ENCODE data around the gene STAT5B.
"Not testable (repeated sequence)": the region's sequence is repeated elsewhere in the genome, so short reads cannot be mapped to it uniquely, and the experiment has no call there.

STAT5B gene

DNA sequence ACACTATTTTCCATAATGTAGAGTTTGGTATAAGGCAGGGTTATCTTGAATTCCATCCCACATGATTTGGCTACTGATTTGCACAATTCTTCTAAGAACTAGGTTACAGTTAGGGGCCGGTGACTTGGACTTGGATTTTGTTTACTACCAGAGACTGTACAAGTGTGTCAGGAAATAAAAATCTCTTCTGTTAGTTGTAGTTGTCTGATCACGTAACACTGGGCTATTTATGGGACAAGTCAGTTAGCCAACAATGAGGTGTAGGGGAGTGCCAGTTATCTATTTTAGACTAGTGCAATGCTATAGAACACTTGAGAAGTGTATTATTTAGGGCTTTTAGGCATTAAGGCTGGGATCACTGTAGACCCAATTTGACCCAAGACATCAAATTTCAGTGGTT is 42.2 kb downstream of the STAT5B start:
- no peak for DNase-seq (ENCODE audit: low read depth in 2 of 2)

DNA sequence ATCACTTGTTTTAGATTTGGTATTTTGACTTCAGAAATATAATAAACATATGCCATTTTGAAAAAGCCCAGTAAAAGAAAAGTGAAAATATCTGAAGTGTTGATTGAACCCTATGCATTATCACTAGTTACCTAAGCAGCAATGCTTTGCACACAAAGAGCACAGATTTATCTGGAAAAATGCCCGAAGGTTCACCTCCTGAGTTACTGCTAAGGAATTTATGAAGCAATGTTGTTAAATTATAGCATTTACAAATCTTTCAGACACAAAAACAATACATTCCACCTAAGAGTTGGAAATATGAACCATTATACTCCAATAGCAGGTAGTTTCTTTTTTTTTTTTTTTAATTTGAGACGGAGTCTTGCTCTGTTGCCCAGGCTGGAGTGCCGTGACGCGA is 43.0 kb downstream of the STAT5B start:
- DNase-seq (ENCODE audit: low read depth in 2 of 2): no peak

DNA sequence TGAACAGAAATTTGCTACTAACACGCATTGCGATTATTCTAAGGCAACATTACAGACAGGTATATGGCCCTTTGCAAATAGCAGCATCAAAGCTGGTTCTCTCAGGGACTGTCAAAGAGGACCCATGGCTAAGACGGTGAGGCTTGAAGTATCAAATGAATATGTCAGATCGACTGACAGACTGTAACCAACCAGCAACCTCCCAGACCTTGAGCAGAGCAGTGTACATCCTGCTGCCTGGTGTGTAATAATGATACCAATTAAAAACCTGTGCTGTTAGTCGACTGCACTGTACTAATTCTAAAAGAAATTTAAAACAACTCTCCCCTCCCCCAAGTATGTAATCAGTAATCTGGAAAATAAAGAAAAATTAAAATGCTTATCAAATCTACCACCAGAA is 46.0 kb downstream of the STAT5B start:
- no peak for DNase-seq (ENCODE audit: low read depth in 2 of 2)

DNA sequence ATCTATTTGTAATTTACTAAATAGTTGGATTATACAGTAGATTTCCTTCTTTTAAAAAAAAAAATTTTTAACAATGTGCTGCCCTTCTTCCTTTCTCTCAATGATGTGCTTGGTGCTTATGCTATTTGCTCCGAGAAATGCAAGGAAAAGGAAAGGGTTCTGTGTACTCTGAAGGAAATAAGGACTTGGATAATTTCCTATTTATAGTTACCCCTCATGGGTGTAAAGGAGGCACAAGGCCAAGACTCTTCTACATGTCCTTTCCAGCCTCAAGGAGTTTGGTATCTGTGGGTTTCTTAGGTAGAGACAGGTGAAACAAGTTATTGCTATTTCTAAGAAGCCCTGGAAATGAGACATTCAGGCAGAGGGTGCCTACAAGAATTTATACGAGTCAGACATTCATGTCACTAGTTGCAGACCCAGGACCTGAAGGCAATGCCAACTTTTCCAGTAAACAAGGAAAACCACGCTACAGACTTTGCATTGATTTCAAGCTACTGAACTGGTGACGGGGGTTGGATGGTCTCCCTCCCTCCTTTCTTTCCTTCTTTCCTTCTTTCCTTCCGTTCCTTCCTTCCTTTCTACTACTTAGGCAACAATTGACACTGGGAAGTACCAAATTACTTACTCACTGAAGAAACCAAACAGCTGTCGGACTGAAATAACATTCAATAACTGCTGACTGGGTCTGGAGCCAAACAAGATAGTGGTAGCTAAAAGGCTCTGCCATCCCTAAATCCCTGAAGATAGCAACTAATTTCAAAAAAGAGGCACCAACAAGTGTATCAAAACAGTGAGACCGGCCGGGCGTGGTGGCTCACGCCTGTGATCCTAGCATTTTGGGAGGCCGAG is 48.1 kb downstream of the STAT5B start:
- DNase-seq (ENCODE audit: low read depth in 2 of 2): no peak

DNA sequence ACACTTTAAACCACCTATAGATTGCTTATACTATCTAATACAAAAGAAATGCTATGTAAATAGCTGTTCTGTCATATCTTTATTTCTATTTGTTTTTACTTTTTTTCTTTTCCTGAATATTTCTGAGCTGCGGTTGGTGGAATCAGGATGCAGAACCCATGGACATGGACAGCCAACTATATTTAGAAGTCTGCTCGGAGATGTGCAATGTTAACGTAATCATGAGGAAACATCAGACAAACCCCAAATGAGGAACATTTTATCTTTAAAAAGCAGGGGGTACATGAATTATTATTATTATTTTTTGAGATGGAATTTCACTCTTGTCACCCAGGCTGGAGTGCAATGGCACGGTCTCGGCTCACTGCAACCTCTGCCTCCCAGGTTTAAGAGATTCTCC is 50.5 kb downstream of the STAT5B start:
- no peak for DNase-seq (ENCODE audit: low read depth in 2 of 2)

DNA sequence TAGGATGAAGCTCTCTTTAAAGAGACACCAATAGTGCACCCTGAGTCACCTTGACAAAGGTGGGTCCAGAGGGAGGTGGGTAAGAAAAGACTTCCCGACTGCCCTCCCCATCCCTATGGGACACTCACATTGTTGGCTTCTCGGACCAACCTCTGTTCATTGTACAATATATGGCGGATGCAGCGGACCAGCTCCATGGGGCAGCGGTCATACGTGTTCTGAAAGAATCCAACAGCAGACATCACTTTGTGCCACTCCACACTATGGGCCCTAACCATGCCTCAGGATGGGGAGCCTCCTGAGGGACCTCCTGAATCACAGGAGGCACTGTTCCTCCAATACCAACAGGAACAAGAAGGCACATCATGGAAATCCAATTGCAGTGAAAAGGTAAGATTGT is 51.5 kb downstream of the STAT5B start:
- no peak for DNase-seq (ENCODE audit: low read depth in 2 of 2)

DNA sequence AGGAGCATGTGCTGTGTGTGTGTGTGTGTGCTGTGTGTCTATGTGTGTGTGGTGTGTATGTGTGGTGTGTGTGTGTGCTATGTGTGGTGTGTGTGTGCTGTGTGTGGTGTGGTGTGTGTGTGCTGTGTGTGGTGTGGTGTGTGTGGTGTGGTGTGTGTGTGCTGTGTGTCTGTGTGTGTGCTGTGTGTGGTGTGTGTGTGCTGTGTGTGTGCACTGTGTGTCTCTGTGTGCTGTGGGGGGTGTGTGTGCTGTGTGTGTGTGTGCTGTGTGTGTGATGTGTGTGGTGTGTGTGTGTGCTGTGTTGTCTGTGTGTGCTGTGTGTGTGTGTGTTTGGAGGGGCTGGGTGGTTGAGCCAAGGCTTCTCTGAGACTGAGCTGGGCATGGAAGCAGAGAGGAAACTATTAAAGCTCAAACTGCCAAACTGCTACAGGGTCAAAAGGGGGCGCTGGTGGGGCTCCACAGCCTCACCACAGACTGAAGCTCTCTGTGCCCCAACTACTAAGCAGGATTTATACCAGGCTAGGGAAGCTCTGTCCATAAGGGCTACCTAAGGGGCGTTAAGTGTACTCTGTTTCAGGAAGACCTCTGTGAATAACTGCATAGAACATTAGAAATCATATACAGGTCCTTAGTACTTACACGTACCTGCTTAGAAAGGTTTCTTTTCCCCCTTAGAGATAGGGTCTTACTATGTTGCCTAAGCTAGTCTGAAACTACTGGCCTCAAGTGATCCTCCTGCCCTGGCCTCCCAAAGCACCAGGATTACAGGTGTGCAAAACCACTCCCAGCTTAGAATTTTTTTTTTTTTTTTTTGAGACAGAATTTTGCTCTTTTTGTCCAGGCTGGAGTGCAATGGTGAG is 54.1 kb downstream of the STAT5B start:
- DNase-seq (ENCODE audit: low read depth in 2 of 2): peak in 1 of 2 donors; percentile 25

DNA sequence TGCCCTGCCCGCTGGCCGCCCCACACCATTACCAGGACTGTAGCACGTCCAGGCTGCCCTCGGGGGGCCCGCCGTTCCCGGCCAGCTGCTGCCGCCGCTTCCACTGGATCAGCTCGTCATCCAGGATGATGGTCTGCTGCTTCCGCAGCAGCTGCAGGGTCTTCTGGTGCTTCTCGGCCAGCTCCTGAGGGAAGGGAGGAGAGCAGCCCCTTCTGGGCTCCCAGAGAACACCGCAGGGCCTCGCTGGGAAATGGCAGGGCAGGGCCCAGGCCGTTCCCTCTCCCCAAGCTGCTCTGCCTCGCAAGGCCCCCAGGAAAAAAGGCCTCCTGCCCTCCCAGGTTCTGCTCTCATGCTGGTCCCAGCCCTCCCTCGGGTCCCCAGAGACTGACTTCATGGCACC is 56.9 kb downstream of the STAT5B start:
- DNase-seq (ENCODE audit: low read depth in 2 of 2): not testable (repeated sequence)

DNA sequence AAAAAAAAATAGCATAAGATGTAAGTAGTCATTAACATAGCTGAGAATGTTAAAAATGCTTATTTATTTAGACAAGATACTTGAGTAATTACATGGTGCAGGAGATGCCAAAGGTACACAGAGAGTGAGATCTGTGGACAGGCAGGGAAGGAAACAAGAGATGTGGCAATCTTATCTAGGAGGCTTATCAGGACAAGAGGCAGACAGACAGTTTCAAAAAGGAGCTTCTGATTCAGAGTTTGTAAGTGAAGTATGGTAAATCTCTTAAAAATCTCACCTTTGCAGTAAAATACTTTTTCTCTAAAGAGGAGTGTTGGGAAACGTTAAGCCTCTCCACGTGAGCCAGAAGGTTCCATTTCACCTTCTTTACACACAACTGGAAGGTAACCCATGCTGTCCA is 62.0 kb downstream of the STAT5B start:
- no peak for DNase-seq (ENCODE audit: low read depth in 2 of 2)

DNA sequence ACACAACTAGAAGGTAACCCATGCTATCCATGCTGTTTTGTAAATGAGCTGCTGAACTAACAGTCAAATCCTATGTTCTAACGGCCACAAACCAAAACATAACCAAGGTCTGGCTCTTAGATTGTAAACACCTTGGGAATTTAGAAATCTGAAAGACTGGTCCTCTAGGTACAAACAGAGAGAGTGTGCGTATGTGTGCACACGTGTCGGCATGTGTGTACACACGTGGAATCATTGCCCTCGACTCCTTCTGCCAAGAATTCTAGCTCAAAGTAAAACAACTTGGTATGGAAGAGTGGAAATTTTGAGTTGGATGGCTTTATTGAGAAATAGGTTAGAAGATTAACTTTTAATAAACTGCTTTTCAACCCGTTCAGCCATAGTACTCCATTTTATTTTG is 63.8 kb downstream of the STAT5B start:
- no peak for DNase-seq (ENCODE audit: low read depth in 2 of 2)

DNA sequence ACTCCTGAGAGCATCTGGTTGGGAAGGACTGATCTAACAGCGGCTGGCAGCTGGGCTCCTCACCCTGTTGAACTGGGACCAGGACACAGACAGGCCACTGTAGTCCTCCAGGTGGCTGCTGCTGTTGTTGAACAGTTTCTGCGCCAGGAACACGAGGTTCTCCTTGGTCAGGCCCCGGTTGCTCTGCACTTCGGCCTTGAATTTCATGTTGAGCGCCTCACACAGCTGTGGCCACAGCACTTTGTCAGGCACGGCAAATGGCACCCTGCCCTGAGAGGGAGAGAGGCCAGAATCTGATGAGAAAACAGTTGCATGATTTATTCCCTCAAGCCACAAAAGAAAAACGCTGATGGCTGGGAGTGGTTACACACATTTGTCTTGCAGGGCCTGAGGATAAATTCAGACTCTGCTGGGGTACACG is 64.3 kb downstream of the STAT5B start:
- DNase-seq (ENCODE audit: low read depth in 2 of 2): not testable (repeated sequence)

DNA sequence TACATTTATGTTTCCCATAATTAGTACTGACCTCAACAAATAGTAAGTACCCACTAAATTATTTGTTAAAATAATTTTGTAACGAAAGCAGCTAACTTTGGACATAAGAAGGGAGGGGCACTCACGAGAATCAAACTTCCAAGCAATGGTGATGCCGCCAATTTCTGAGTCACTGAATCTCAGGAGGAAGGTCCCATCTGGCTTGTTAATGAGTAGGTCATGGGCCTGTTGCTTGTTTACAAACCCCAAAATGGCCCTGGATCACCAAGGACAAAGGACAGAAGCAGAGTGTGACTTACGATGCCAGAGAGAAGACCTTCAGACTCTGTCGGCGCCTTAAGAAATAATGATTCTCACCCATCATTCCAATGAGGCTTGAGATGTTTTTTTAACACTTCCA is 66.1 kb downstream of the STAT5B start:
- no peak for DNase-seq (ENCODE audit: low read depth in 2 of 2)

DNA sequence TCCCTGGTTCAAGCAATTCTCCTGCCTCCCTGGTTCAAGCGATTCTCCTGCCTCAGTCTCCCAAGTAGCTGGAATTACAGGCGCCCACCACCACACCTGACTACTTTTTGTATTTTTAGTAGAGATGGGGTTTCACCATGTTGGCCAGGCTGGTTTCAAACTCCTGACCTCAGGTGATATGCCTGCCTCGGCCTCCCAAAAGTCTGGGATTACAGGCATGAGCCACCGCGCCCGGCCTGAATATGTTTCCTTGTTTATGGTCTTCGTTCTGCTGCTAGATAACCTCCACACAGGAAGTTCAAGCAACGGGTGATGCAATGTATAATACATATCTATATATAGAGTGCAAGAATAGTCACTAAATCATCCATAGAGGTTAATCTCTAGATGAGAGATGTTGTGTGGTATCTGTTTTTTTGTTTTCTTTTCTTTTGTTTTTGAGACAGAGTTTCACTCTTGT is 70.0 kb downstream of the STAT5B start:
- not testable (repeated sequence) for DNase-seq (ENCODE audit: low read depth in 2 of 2)

DNA sequence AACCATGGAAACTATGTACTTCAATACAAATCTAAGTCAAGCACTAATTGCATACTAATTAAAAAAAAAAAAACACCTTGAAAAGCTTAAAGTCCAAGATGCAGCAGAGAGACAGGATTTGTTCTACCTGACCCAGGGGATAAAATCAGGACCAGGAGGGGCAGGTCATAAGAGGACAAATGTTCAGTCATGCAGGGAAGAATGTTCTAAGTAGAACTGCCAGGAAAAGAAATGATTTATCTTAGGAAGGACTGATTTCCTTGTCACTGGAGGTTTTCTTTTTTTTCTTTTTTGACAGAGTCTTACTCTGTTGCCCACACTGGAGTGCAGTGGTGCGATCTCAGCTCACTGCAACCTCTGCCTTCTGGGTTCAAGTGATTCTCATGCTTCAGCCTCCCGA is 72.8 kb downstream of the STAT5B start:
- no peak for DNase-seq (ENCODE audit: low read depth in 2 of 2)

DNA sequence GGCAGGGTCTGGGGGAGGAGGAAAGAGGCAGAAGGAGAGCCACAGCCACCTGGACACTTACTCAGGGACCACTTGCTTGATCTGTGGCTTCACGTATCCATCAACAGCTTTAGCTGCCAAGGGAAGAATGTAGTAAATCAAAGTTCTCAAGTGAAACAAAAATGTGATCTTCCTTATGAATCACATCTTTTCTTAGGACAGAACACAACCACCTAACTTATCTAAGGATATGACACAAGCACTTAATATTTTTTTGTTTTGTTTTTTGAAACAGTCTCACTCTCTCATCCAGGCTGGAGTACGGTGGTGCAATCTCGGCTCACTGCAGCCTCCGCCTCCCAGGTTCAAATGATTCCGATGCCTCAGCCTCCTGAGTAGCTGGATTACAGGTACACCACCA is 73.5 kb downstream of the STAT5B start:
- no peak for DNase-seq (ENCODE audit: low read depth in 2 of 2)

DNA sequence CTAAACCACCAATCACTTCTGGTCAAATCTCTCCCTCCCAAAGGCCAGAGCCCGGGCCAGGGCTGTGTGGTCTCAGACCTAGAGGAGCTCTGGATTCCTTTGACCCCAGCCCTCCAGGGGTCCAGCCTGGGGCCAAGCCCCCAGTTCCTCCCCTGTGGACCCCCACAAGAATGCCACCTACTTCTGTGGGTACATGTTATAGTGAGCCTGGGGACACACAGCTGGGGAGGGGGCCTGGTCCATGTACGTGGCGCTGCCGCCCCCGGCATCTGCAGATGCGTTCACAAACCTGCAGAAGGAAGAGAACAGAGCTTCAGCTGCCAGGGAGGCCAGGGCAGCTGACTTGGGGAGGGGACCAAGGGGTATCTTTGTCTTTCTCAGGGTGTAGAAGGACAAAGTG is 74.0 kb downstream of the STAT5B start:
- no peak for DNase-seq (ENCODE audit: low read depth in 2 of 2)

DNA sequence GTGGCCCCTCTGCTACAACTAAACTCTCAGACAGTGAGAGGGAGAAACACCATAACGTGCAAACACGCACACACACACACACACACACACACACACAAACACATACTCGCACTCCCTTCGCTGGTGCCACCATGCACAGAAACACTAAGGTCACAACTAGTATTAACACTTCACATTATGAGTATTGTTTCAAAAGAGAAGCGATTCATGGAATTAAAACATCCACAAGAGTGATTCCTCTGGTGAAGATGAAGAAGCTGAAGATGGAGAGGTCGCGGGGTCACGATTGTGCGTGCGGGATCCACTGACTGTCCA is 74.8 kb downstream of the STAT5B start:
- DNase-seq (ENCODE audit: low read depth in 2 of 2): no peak

DNA sequence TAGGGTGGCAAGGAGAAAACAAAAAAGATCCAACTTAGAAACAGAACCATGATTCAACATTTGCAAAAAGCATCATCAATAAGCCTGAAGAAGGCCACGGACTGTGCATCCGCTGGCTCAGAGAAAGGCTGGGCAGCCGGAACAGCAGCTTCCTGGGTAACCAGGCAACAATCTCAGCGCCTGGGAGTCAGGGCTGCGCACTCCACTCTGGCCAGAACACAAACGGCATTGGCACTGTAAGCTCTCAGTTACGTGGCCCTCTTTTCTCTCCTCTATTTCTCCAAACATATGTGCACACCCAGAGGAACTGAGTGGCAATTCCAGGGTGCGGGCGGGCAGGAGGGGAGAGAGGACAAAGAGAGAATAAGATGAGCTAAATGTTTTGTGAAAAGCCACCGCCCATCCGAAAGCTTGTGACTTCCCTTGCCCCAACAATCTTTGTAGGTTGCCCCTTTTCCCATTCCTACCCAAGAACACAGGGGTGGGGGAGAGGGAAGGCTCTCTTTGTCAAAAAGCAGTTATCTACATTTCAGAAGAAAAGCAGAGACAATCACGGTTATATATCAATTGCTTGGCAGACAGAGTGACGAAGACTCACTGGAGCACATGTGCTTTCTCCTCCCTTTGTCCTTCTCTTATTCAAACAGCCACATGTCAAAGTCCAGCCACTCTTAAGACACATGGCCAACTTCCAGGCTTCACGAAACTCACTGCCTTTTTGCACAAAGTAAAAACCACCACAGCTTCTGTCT is 75.3 kb downstream of the STAT5B start:
- DNase-seq (ENCODE audit: low read depth in 2 of 2): no peak

DNA sequence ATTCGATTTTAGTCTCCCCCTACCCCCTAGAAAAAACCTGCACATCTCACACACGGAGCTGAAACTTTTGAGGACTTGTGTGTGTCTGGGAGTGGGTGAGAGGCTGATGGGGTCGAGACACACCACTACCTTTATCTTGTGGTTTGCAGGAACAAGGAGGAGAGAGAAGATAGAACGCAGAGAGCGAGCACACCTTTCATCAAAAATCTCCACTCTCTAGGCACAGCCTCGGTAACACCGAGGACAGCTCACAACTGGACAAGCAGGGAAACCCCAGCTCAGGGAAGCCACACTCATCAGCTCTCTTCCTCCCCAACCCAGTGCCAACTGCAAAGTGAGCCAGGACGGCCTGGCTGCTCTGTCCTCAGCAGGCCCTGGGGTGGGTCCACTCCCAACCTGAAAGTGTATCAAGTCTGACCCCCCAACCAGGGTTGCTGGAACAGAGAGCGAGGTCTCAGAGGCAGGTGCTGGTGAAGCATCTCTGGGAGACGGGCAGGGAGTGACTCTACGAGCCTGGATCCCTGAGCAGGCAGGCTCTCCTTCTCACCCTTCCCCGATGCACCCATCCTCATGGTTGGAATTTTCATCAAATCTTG is 76.7 kb downstream of the STAT5B start:
- no peak for DNase-seq (ENCODE audit: low read depth in 2 of 2)

DNA sequence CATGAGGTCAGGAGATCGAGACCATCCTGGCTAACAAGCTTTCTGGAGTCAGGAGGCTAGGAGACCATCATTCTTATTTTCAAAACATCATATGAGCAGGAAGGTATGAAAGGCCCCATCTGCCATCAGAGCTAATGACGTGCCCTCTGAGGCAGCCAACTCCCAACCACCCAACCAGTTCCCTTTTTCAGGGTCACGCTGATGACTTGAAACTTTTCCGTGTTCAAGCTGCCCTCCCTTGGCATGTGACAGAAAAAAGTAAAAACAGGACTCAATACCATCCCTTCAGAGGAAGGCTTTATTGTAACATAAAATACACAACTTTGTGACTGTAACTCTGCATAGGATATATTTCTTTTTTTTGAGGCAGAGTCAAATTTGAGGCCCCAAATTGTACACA is 77.3 kb downstream of the STAT5B start:
- DNase-seq (ENCODE audit: low read depth in 2 of 2): no peak

DNA sequence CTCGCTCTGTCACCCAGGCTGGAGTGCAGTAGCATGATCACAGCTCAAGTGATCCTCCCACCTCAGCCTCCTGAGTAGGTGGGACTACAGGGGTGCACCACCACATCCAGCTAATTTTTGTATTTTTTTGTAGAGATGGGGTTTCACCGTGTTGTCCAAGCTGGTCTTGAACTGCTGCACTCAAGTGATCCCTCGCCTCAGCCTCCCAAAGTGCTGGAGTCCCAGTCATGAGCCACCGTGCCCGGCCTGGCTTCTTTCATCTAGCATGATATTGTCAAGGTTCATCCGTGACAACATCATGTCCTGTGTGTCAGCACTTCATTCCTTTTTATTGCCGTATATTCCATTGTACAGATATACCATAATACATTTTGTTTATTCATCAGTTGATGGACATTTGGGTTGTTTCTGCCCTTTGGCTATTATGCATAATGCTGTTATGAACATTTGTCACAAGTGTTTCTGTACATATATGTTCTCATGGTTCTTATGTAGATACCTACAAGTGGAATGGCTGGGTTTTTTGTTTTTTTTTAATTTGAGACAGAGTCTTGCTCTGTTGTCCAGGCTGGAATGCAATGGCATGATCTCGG is 78.5 kb downstream of the STAT5B start:
- DNase-seq (ENCODE audit: low read depth in 2 of 2): no peak
